Measurements from ENCODE around the gene PLCB1. TPM values are rescaled to one million over a fixed set of nuclear protein-coding genes. Genes with fewer than 3 reads are reported as not detected.

Gene PLCB1
- total RNA-seq, 1 donor from 2014 or later: 48.3 TPM

GRCh38 chr20:8657664-8658063 is 525.6 kb downstream of the PLCB1 start:
- DNase-seq (ENCODE audit: low spot score): no peak

- no peak for DNase-seq (ENCODE audit: low spot score)
Measured at GRCh38 chr20:8658103-8658502, 526.0 kb downstream of the PLCB1 start.

GRCh38 chr20:8661229-8661952 is 529.3 kb downstream of the PLCB1 start:
- no peak for DNase-seq (ENCODE audit: low spot score)

- DNase-seq (ENCODE audit: low spot score): no peak
Measured at GRCh38 chr20:8662433-8662954, 530.4 kb downstream of the PLCB1 start.

GRCh38 chr20:8663424-8663823 is 531.4 kb downstream of the PLCB1 start:
- no peak for DNase-seq (ENCODE audit: low spot score)

GRCh38 chr20:8664778-8665177 is 532.7 kb downstream of the PLCB1 start:
- no peak for DNase-seq (ENCODE audit: low spot score)

- no peak for DNase-seq (ENCODE audit: low spot score)
Measured at GRCh38 chr20:8667306-8667705, 535.2 kb downstream of the PLCB1 start.

GRCh38 chr20:8670207-8670892 is 538.3 kb downstream of the PLCB1 start:
- no peak for DNase-seq (ENCODE audit: low spot score)

- no peak for DNase-seq (ENCODE audit: low spot score)
Measured at GRCh38 chr20:8670893-8671215, 538.8 kb downstream of the PLCB1 start.

GRCh38 chr20:8671370-8671961 is 539.4 kb downstream of the PLCB1 start:
- no peak for DNase-seq (ENCODE audit: low spot score)

- DNase-seq (ENCODE audit: low spot score): no peak
Measured at GRCh38 chr20:8673116-8673515, 541.0 kb downstream of the PLCB1 start.

GRCh38 chr20:8675896-8676295 is 543.8 kb downstream of the PLCB1 start:
- DNase-seq (ENCODE audit: low spot score): no peak

- DNase-seq (ENCODE audit: low spot score): no peak
Measured at GRCh38 chr20:8678098-8678776, 546.2 kb downstream of the PLCB1 start.

GRCh38 chr20:8689337-8689736 is 557.3 kb downstream of the PLCB1 start:
- no peak for DNase-seq (ENCODE audit: low spot score)

GRCh38 chr20:8690074-8690473 is 558.0 kb downstream of the PLCB1 start:
- DNase-seq (ENCODE audit: low spot score): no peak

- DNase-seq (ENCODE audit: low spot score): no peak
Measured at GRCh38 chr20:8693709-8694108, 561.6 kb downstream of the PLCB1 start.

GRCh38 chr20:8700756-8701155 is 568.7 kb downstream of the PLCB1 start:
- no peak for DNase-seq (ENCODE audit: low spot score)

- no peak for DNase-seq (ENCODE audit: low spot score)
Measured at GRCh38 chr20:8706961-8707700, 575.1 kb downstream of the PLCB1 start.

GRCh38 chr20:8709627-8710026 is 577.6 kb downstream of the PLCB1 start:
- DNase-seq (ENCODE audit: low spot score): no peak

- DNase-seq (ENCODE audit: low spot score): no peak
Measured at GRCh38 chr20:8711501-8711900, 579.4 kb downstream of the PLCB1 start.

GRCh38 chr20:8714206-8714605 is 582.1 kb downstream of the PLCB1 start:
- no peak for DNase-seq (ENCODE audit: low spot score)

GRCh38 chr20:8718279-8718678 is 586.2 kb downstream of the PLCB1 start:
- DNase-seq (ENCODE audit: low spot score): no peak
